K562 (cell line): Measurements from ENCODE around the gene SEMA3F. TPM values are rescaled to one million over a fixed set of nuclear protein-coding genes. Genes with fewer than 3 reads are reported as not detected.

Source experiments
- ARID2 ChIP-seq: fragments of 450-650 bp; IDR thresholded peaks from 2 replicates; pipeline ENCODE4 v1.6.1; 2017; ENCODE audit warnings: antibody characterized with exemption, mild to moderate bottlenecking
- KLF1 ChIP-seq: fragments of 450-650 bp; IDR thresholded peaks from 2 replicates; pipeline ENCODE4 v1.6.1; 2016; ENCODE audit warnings: missing genetic modification characterization, missing compliant biosample characterization
- KLF16 ChIP-seq: IDR thresholded peaks from 2 replicates; pipeline ENCODE4 v1.6.1; 2016; ENCODE audit warnings: antibody characterized with exemption
- MEF2A ChIP-seq: IDR thresholded peaks from 2 replicates; pipeline ENCODE4 v1.6.1; 2011; ENCODE audit warnings: low read depth, mild to moderate bottlenecking, low read length, moderate library complexity; ENCODE audit not compliant: control insufficient read depth
- RAD21 ChIP-seq, 2 experiments: fragments of 250-450 bp in 1 of 2; fragments of 450-650 bp in 1 of 2; sonication (Bioruptor Pico) in 1 of 2; formaldehyde crosslinking in 1 of 2; IDR thresholded peaks in 1 of 2; conservative IDR thresholded peaks in 1 of 2; 2 replicates each; pipeline versions ENCODE4 v1.4.0 to v1.8.0; 2020 to 2022; ENCODE audit warnings: mild to moderate bottlenecking in 2 of 2, moderate library complexity in 1 of 2
- SMC3 ChIP-seq: conservative IDR thresholded peaks from 2 replicates; pipeline ENCODE4 v1.6.1; 2011; ENCODE audit warnings: low read depth, low read length, improper control_type of control experiment; ENCODE audit not compliant: insufficient read depth
- STAG1 ChIP-seq: sonication (generic); formaldehyde crosslinking; IDR thresholded peaks from 2 replicates; pipeline ENCODE4 v1.5.0; 2020; ENCODE audit warnings: missing genetic modification reagents, borderline replicate concordance
- TEAD2 ChIP-seq: fragments of 450-650 bp; IDR thresholded peaks from 2 replicates; pipeline ENCODE4 v1.6.1; 2016; ENCODE audit warnings: missing genetic modification characterization, control low read depth, missing compliant biosample characterization
- VEZF1 ChIP-seq: fragments of 200-800 bp; sonication (Bioruptor generic); IDR thresholded peaks from 2 replicates; pipeline ENCODE4 v1.6.1; 2017; ENCODE audit warnings: missing genetic modification characterization, missing compliant biosample characterization
- polyA plus RNA-seq, 8 experiments: library from polyadenylated mRNA; depleted of rRNA in 4 of 8; stranded (reverse) in 5 of 8; unstranded in 3 of 8; fragments of >200 nt; fragmentation: Nextera tagmentation in 2 of 8; fragmentation: Illumina TruSeq in 1 of 8; extraction: Ambion mirVana in 2 of 8; extraction: Trizol in 1 of 8; gene quantifications; 2 replicates each; pipeline versions ENCODE4 v1.2.1 to v1.2.3, GENCODE V29; 2011 to 2014; ENCODE audit warnings: inconsistent platforms in 1 of 8, missing spikeins in 1 of 8
- total RNA-seq, 7 experiments: library from RNA; depleted of rRNA in 6 of 7; stranded (reverse); fragments of >200 nt in 6 of 7; fragmentation: Illumina TruSeq in 2 of 7; extraction: Trizol in 2 of 7; gene quantifications; 2 replicates each; pipeline versions ENCODE4 v1.2.1 to v1.2.3, GENCODE V29; 2011 to 2021; ENCODE audit warnings: low replicate concordance in 1 of 7
- TF ChIP-seq, protein P1 (sequence below), 3 experiments: IDR thresholded peaks in 2 of 3; conservative IDR thresholded peaks in 1 of 3; 2 replicates each; pipeline ENCODE4 v1.5.1; 2011 to 2012; ENCODE audit warnings: low read length in 3 of 3, mild to moderate bottlenecking in 3 of 3, control low read depth in 2 of 3, improper control_type of control experiment in 1 of 3, inconsistent platforms in 1 of 3, low read depth in 1 of 3, mixed read lengths in 1 of 3, moderate library complexity in 1 of 3; ENCODE audit not compliant: insufficient read depth in 2 of 3

SEMA3F gene
- total and polyA plus RNA-seq, 9 of the 15 experiments (the other 6 are each of a cell fraction or from before 2014, with no cell fraction given): 0.58 to 3.0 (median 2.0) TPM; not detected in 2

DNA sequence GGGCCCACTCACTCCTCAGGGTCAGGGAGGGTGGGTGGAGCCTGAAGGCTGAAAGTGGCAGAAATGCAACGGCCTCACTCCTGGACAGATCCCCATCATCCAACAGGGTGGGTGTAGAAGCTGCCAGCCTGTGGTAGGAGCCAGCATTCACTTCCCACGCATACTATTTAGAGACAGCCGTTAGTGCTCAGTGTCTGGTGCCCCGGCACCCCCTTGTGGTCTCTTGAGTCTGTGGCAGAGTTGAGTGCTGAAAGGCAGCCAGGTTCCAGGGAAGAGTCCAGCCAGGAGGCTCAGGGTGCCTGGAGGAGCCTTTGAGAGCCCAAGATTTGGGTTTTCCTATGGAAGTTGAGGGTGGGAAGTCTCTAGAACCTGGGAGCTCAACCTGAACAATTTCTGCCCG is 34.1 kb downstream of the SEMA3F start (continued):
- peak; percentile 78 to 92 for TF ChIP-seq RAD21 (CRISPR knock-in tag; conservative IDR thresholded peaks at IDR 0.05 in 1 of 2, IDR thresholded peaks at IDR 0.05 in 1 of 2)
- TF ChIP-seq, protein P1, sequence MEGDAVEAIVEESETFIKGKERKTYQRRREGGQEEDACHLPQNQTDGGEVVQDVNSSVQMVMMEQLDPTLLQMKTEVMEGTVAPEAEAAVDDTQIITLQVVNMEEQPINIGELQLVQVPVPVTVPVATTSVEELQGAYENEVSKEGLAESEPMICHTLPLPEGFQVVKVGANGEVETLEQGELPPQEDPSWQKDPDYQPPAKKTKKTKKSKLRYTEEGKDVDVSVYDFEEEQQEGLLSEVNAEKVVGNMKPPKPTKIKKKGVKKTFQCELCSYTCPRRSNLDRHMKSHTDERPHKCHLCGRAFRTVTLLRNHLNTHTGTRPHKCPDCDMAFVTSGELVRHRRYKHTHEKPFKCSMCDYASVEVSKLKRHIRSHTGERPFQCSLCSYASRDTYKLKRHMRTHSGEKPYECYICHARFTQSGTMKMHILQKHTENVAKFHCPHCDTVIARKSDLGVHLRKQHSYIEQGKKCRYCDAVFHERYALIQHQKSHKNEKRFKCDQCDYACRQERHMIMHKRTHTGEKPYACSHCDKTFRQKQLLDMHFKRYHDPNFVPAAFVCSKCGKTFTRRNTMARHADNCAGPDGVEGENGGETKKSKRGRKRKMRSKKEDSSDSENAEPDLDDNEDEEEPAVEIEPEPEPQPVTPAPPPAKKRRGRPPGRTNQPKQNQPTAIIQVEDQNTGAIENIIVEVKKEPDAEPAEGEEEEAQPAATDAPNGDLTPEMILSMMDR (IDR thresholded peaks at IDR 0.05 in 2 of 3, conservative IDR thresholded peaks at IDR 0.05 in 1 of 3; ENCODE audit: insufficient read depth in 2 of 3, low read depth in 1 of 3, low read length in 3 of 3): peak; percentile 77 to 84 (median 82)
- no peak for TF ChIP-seq KLF1
- TF ChIP-seq MEF2A: 0 out of 2 replicates have a peak, but pooled peaks have one; percentile 29
- TF ChIP-seq TEAD2 (tag): no peak
- 0 out of 2 replicates have a peak, but pooled peaks have one; percentile 15 for TF ChIP-seq KLF16
- peak; percentile 92 for TF ChIP-seq SMC3
- TF ChIP-seq ARID2: peak; percentile 81; the same call in 1 of the 2 replicates
- no peak for TF ChIP-seq VEZF1 (CRISPR knock-in tag)
- TF ChIP-seq STAG1: peak; percentile 76
